ENCODE data around the gene OR10A6.

Gene OR10A6

GRCh38 chr11:7931168-7931567 lies at the start of gene OR10A6:
OR10A6 (minus strand) TSS chr11:7931268; CDS start chr11:7928662, 2,606 bp downstream.
- DNase-seq, result no peak

- DNase-seq, result no peak
Measured at GRCh38 chr11:7977232-7977917, 46.3 kb upstream of the OR10A6 start.

GRCh38 chr11:7974668-7975067 lies 43.6 kb upstream of the OR10A6 start:
- no peak for DNase-seq

- no peak for DNase-seq
Measured at GRCh38 chr11:7973011-7973410, 41.9 kb upstream of the OR10A6 start.

GRCh38 chr11:7971846-7972245 lies 40.8 kb upstream of the OR10A6 start:
- DNase-seq, result no peak

- no peak for DNase-seq
Measured at GRCh38 chr11:7969756-7970646, 38.9 kb upstream of the OR10A6 start.

GRCh38 chr11:7968686-7969085 lies 37.6 kb upstream of the OR10A6 start:
- DNase-seq, result no peak

GRCh38 chr11:7967826-7968225 lies 36.8 kb upstream of the OR10A6 start:
- no peak for DNase-seq

- no peak for DNase-seq
Measured at GRCh38 chr11:7967097-7967496, 36.0 kb upstream of the OR10A6 start.

- no peak for DNase-seq
Measured at GRCh38 chr11:7965386-7965785, 34.3 kb upstream of the OR10A6 start, which contains the start of gene NLRP10. NLRP10 (minus strand) TSS chr11:7965447; CDS start chr11:7963495, 1,952 bp downstream.

GRCh38 chr11:7964873-7965272 lies 33.8 kb upstream of the OR10A6 start:
- DNase-seq, result no peak

- DNase-seq, result no peak
Measured at GRCh38 chr11:7964261-7964660, 33.2 kb upstream of the OR10A6 start.

GRCh38 chr11:7955191-7955590 lies 24.1 kb upstream of the OR10A6 start:
- no peak for DNase-seq

- no peak for DNase-seq
Measured at GRCh38 chr11:7949934-7950333, 18.9 kb upstream of the OR10A6 start.

- no peak for DNase-seq
Measured at GRCh38 chr11:7944123-7944522, 13.1 kb upstream of the OR10A6 start.

GRCh38 chr11:7941608-7942007 lies 10.5 kb upstream of the OR10A6 start, which contains the start of gene OR10A3:
OR10A3 (minus strand) TSS chr11:7941708; CDS start chr11:7939520, 2,188 bp downstream.
- DNase-seq, result no peak

- DNase-seq, result no peak
Measured at GRCh38 chr11:7941146-7941545, 10.1 kb upstream of the OR10A6 start.

- DNase-seq, result no peak
Measured at GRCh38 chr11:7936615-7937014, 5.5 kb upstream of the OR10A6 start.

GRCh38 chr11:7927635-7928034 lies 3.4 kb downstream of the OR10A6 start:
- DNase-seq, result no peak

- DNase-seq, result no peak
Measured at GRCh38 chr11:7924536-7924935, 6.5 kb downstream of the OR10A6 start.

GRCh38 chr11:7918141-7918540 lies 12.9 kb downstream of the OR10A6 start:
- no peak for DNase-seq

GRCh38 chr11:7911011-7911410 lies 20.1 kb downstream of the OR10A6 start:
- no peak for DNase-seq

- no peak for DNase-seq
Measured at GRCh38 chr11:7910286-7910788, 20.7 kb downstream of the OR10A6 start.

All from activated CD4-positive, alpha-beta T cell treated with anti-CD3 and anti-CD28 coated beads, Interleukin-2, amount 50 U/mL, for 48 hours (primary cell).